Heart left ventricle (tissue), 16 donors: ENCODE data around the gene SYNGR1. TPM values are rescaled to one million over a fixed set of nuclear protein-coding genes. Genes with fewer than 3 reads are reported as not detected.
A peak's percentile ranks its signal among the peaks of the same experiment; 100 is the strongest.

Experiments used
- ATAC-seq, 4 donors: fragments of 200-7000 bp; cut with Tn5 transposase; one replicate each; pipeline ENCODE4 v1.9.1; 2020 to 2022; ENCODE audit warnings: moderate library complexity in 4 of 4, mild to moderate bottlenecking in 3 of 4, moderate number of reproducible peaks in 1 of 4
- DNase-seq, 5 donors: peaks; one replicate each; pipeline ENCODE4 v3.0.0-alpha.2; 2020
- H3K27ac ChIP-seq, 12 donors: fragments of 200-600 bp; sonication (generic) in 4 of 12; one replicate each; pipeline versions ENCODE4 v1.5.0 to v1.8.0; 2016 to 2022; ENCODE audit warnings: mild to moderate bottlenecking in 2 of 12
- H3K27me3 ChIP-seq, 9 donors: fragments of 200-600 bp; sonication (generic) in 2 of 9; one replicate each; pipeline versions ENCODE4 v1.5.1 to v1.8.0; 2016 to 2022; ENCODE audit warnings: mild to moderate bottlenecking in 3 of 9
- H3K36me3 ChIP-seq, 9 donors: fragments of 200-600 bp; sonication (generic) in 2 of 9; one replicate each; pipeline versions ENCODE4 v1.5.0 to v1.8.0; 2018 to 2022; ENCODE audit warnings: mild to moderate bottlenecking in 2 of 9
- H3K4me1 ChIP-seq, 12 donors: fragments of 200-600 bp; sonication (generic) in 4 of 12; one replicate each; pipeline versions ENCODE4 v1.5.0 to v1.8.0; 2016 to 2022; ENCODE audit warnings: mild to moderate bottlenecking in 3 of 12
- H3K4me3 ChIP-seq, 12 donors: fragments of 200-600 bp; sonication (generic) in 4 of 12; one replicate each; pipeline versions ENCODE4 v1.5.0 to v1.8.0; 2017 to 2022; ENCODE audit warnings: mild to moderate bottlenecking in 9 of 12, moderate library complexity in 4 of 12
- H3K9me3 ChIP-seq, 12 donors: fragments of 200-600 bp; sonication (generic) in 4 of 12; one replicate each; pipeline versions ENCODE4 v1.5.0 to v1.8.0; 2016 to 2022; ENCODE audit warnings: mild to moderate bottlenecking in 1 of 12
- POLR2A ChIP-seq, 2 donors: fragments of 450-650 bp; IDR thresholded peaks; one replicate each; pipeline ENCODE4 v1.6.1; 2017; ENCODE audit warnings: antibody characterized with exemption in 2 of 2, mild to moderate bottlenecking in 2 of 2, moderate library complexity in 2 of 2
- WGBS, 4 donors: extraction: QIAGEN DNeasy Blood & Tissue Kit in 2 of 4; methylation state at CpG; one replicate each; pipeline versions ENCODE4 v1.1.5 to v1.1.7; 2013 to 2018; 5-methylcytosine and 5-hydroxymethylcytosine counted together
- intact Hi-C, 10 donors: fragments of 100-400 bp; cut with DNase I; formaldehyde crosslinking; loops; one replicate each; pipeline versions ENCODE4 v1.11.1 to v1.14.2; 2022
- long read RNA-seq, 3 donors: library from polyadenylated mRNA; unstranded; transcript quantifications; one replicate each; pipeline ENCODE4 v2.0.0, GENCODE V29; 2020 to 2021
- polyA plus RNA-seq, 2 donors: library from polyadenylated mRNA; stranded (reverse); fragments of 200-250 nt; gene quantifications; one replicate each; pipeline ENCODE4 v1.2.3, GENCODE V29; 2013
- total RNA-seq, 9 donors: library from RNA; depleted of rRNA in 2 of 9; stranded (reverse); fragments of >200 nt in 2 of 9; fragmentation: NEBNext Ultra II Directional in 3 of 9; extraction: Animal tissue kit (Norgen Biotek cat#: 25700) in 3 of 9; gene quantifications; one replicate each; pipeline versions ENCODE4 v1.1.0 to v1.2.4, GENCODE V29; 2016 to 2023
- TF ChIP-seq, protein P1 (sequence below), 12 donors: fragments of 200-600 bp; sonication (generic) in 4 of 12; IDR thresholded peaks; one replicate each; pipeline versions ENCODE4 v1.5.0 to v1.8.0; 2018 to 2022; ENCODE audit warnings: antibody characterized with exemption in 12 of 12, mild to moderate bottlenecking in 5 of 12
- donor health status: ischemic (EF 13 %, LVEDD 7.1; RV severe dilation, severe dysfunction).
- donor health status: healthy with polysubstance abuse.
- donor health status: DM: no; HTN: yes; CAD: no.
- donor health status: DM: no; HTN: no; CAD: no.
- donor health status: ischemic (EF 25% LVEDD 6.9; RV normal size, moderate dysfunction).
- donor health status: ischemic (EF 25% LVEDD 5.7; RV mildly dilated, moderate dysfunction).
- donor health status: healthy.
- donor health status: DM: yes; HTN: yes; CAD: no.
- donor health status: ischemic (EF 35%, LVEDD 5.7; RV mildly dilated, moderate dysfunction).
- donor health status: nonischemic (EF 11% LVEDD 7.7; RV severe dilation, severe dysfunction).
- donor health status: DM: yes; HTN: yes; CAD: no.
- donor health status: PGD.
- donor health status: ischemic (EF 29% LVEDD 5.4; RV normal size, mild dysfunction).
- donor health status: nonischemic (EF 23%, LVEDD 6.1; RV moderate dilation, normal function).

The SYNGR1 gene, protein sequence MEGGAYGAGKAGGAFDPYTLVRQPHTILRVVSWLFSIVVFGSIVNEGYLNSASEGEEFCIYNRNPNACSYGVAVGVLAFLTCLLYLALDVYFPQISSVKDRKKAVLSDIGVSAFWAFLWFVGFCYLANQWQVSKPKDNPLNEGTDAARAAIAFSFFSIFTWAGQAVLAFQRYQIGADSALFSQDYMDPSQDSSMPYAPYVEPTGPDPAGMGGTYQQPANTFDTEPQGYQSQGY
- 10 to 100 TPM; 20.0 to 49.9 (median 38.6) TPM for total RNA-seq
- 10 to 100 TPM; 39.3 to 41.9 TPM for polyA plus RNA-seq
- long read RNA-seq, donor 1, full-length matches to known transcripts: 68 of 103 reads
- long read RNA-seq, donor 1, partial matches to known transcripts: 10 of 103 reads
- long read RNA-seq, donor 1, other reads (novel, unspliced or antisense): 25 of 103 reads
- long read RNA-seq, donor 2, full-length matches to known transcripts: 117 of 156 reads
- long read RNA-seq, donor 2, partial matches to known transcripts: 21 of 156 reads
- long read RNA-seq, donor 2, other reads (novel, unspliced or antisense): 18 of 156 reads
- long read RNA-seq, donor 3, full-length matches to known transcripts: 51 of 74 reads
- long read RNA-seq, donor 3, partial matches to known transcripts: 5 of 74 reads
- long read RNA-seq, donor 3, other reads (novel, unspliced or antisense): 18 of 74 reads

DNA sequence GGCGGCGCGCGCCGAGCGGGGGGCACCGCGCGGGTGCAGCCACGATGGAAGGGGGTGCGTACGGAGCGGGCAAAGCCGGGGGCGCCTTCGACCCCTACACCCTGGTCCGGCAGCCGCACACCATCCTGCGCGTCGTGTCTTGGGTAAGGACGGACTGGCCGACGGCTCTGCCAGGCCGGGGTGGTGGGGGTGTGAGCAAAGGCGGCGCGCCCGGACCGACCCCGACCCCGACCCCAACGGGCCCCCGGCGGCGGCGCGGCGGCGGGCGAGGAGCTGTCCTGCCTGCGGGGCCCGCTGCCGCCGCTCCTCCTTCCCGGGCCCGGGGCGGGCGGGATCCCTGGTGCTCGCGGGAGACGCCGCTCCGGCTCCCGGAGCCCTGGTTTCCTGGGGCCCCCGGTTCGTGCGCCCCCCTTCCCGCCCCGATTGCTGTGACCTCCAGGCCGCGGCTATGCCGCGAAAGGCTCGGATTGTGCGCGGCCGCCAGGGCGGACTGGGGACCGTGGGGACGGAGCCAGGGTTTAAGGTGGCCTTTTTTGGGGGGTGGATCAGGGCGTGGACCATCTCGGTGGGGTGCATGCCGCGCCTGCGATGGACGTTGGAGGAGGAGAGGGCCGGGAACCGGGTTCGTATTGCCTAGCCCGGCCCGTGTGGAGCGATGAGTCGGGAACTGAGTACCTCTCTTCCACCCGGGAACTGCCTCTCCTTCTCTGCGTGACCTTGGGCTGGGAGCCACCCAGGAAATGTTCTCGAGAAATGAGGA, at the start of gene SYNGR1:
Gene SYNGR1, plus strand, starts transcription at position 25 of the 760 bp plus-strand sequence. Its CDS starts 20 bp downstream, at position 45.
- H3K4me3 ChIP-seq: peak within 1 kb of the TSS; percentile 59 to 97 (median 74)
- no peaks in the 10 kb centered on the region for H3K36me3 ChIP-seq
- H3K9me3 ChIP-seq: no peaks in the 10 kb centered on the region
- H3K27me3 ChIP-seq: no peaks in the 10 kb centered on the region
- WGBS, 4 donors: 1 to 2% (median 1%) methylated on average over 29 to 87 of the region's 87 CpGs
- intact Hi-C loops: loop anchor here in 7 of 10 donors (5.0 to 10.0 kb wide), 6 partner anchors 37 to 685 kb away; partner anchors contain the start of gene ATF4 (in 4 of the 7)
- TF ChIP-seq POLR2A (IDR thresholded peaks at IDR 0.05): peak in 1 of 2 donors; percentile 35
- TF ChIP-seq, protein P1, sequence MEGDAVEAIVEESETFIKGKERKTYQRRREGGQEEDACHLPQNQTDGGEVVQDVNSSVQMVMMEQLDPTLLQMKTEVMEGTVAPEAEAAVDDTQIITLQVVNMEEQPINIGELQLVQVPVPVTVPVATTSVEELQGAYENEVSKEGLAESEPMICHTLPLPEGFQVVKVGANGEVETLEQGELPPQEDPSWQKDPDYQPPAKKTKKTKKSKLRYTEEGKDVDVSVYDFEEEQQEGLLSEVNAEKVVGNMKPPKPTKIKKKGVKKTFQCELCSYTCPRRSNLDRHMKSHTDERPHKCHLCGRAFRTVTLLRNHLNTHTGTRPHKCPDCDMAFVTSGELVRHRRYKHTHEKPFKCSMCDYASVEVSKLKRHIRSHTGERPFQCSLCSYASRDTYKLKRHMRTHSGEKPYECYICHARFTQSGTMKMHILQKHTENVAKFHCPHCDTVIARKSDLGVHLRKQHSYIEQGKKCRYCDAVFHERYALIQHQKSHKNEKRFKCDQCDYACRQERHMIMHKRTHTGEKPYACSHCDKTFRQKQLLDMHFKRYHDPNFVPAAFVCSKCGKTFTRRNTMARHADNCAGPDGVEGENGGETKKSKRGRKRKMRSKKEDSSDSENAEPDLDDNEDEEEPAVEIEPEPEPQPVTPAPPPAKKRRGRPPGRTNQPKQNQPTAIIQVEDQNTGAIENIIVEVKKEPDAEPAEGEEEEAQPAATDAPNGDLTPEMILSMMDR (IDR thresholded peaks at IDR 0.05): no peak
- peak within 1 kb of the TSS in 11 of 12 donors; percentile 46 to 85 (median 73) for H3K27ac ChIP-seq
- DNase-seq: peak in 3 of 5 donors; percentile 33 to 74 (median 51)
- peaks cover 0 to 22% (median 10%) of the 10 kb centered on the region in 12 donors for H3K4me1 ChIP-seq
- peak; percentile 15 to 45 (median 41) for ATAC-seq

DNA sequence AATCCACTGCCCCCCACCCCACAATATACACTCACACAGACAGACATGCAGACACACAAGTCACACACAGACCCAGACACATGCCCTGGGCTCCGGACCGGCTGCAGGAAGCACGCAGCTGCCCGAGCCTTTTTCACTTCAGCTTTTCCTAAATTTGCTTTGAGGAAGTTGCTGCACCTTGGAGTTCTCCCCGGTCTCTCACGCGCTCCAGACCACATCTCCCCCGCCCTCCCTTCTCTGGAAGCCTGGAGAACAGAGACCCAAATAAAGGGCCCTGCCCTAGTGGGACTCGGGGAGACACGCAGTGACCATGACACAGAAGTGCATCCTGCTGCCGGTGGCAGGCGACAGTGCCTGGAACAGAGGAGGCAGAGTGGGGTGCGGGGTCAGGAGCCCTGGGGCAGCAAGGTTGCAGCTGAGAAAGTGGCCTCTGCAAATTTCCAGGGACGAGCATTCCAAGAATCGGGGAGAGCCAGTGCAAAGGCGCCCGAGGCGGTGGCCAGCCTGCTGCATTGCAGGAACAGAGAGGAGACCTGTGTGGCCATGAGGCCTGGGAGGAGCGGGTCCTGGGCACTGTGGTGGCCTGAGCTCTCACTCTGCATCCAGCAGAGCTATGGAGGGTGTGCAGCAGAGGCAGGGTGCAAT, 49.5 kb upstream of the SYNGR1 start:
- no peak for TF ChIP-seq POLR2A (IDR thresholded peaks at IDR 0.05)
- TF ChIP-seq, protein P1 (IDR thresholded peaks at IDR 0.05): peak in 5 of 12 donors; percentile 9 to 30 (median 16)
- 12 to 25% (median 16%) methylated on average over 19 of the region's 19 CpGs for WGBS, 4 donors
- Histone ChIP-seq H3K4me3 (peak overlapping the region in 10 of 12 donors; percentile 1 to 30 (median 26)), H3K27ac (peak overlapping the region; percentile 59 to 87 (median 66)), H3K36me3 (no peaks in the 10 kb centered on the region), H3K9me3 (no peaks in the 10 kb centered on the region), H3K27me3 (no peaks in the 10 kb centered on the region), H3K4me1 (peaks cover 6 to 56% (median 43%) of the 10 kb centered on the region in 12 donors)
- intact Hi-C loops: loop anchor here in 1 of 10 donors (5.0 kb wide), 1 partner anchor 53 kb away; no protein-coding TSS in a partner anchor
- ATAC-seq (peak; percentile 56 to 77 (median 74)), DNase-seq (peak; percentile 65 to 79 (median 71))

- 86 to 92% (median 90%) methylated on average over 9 of the region's 9 CpGs for WGBS, 4 donors
- H3K27ac ChIP-seq: peak overlapping the region in 7 of 12 donors; percentile 59 to 87 (median 64)
- TF ChIP-seq POLR2A (IDR thresholded peaks at IDR 0.05): no peak
- TF ChIP-seq, protein P1 (IDR thresholded peaks at IDR 0.05): no peak
Observed at GRCh38 chr22:39301108-39301507, 48.7 kb upstream of the SYNGR1 start.

More at GRCh38 chr22:39301108-39301507, 48.7 kb upstream of the SYNGR1 start:
- H3K4me1 ChIP-seq: peaks cover 6 to 56% (median 43%) of the 10 kb centered on the region in 12 donors
- ATAC-seq (no peak), DNase-seq (no peak)
- H3K9me3 ChIP-seq: no peaks in the 10 kb centered on the region
- no peaks in the 10 kb centered on the region for H3K27me3 ChIP-seq
- intact Hi-C loops: loop anchor here in 1 of 10 donors (5.0 kb wide), 1 partner anchor 54 kb away; no protein-coding TSS in a partner anchor
- H3K4me3 ChIP-seq: no peak overlapping the region
- H3K36me3 ChIP-seq: no peaks in the 10 kb centered on the region
